NCI-H2081 treated with DMSO at 0.1 percent for 48 hours (cell line): ENCODE results near the gene AQP6.

Experiments used
- DNase-seq: peaks from one replicate; lab custom pipeline; 2025; lab: John Stamatoyannopoulos, UW

Gene AQP6, protein sequence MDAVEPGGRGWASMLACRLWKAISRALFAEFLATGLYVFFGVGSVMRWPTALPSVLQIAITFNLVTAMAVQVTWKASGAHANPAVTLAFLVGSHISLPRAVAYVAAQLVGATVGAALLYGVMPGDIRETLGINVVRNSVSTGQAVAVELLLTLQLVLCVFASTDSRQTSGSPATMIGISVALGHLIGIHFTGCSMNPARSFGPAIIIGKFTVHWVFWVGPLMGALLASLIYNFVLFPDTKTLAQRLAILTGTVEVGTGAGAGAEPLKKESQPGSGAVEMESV

DNA sequence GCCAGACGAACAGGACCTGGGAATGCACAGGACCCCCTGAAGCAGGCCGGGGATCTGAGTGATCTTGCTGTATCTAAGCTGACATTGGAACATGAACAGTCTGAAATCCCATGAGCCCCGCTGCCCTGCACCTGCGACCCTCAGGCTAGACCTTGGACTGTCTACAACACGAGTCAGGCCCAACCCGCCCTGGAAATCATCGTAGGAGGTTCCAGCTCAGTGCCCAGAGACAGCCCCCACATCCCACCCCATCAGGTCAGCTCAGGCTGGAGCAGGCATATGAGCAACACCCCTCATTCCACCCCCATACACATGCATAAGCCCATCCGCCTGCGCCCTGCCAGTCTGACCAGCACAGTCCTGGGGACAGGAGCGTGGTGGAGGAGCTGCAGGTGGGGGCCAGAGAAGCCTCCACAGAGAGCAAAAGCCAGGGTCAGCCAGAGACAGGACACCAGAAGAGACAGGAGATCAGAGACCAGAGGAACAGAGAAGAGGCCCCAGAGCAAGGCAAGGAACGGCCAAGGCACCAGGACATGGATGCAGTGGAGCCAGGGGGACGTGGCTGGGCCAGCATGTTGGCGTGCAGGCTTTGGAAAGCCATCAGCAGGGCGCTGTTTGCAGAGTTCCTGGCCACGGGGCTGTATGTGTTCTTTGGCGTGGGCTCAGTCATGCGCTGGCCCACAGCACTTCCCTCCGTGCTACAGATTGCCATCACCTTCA, at the start of gene AQP6:
Gene AQP6 (plus strand): TSS at position 307 of the 720 bp plus-strand sequence. CDS start 227 bp downstream, at position 534.
- no peak for DNase-seq

DNA sequence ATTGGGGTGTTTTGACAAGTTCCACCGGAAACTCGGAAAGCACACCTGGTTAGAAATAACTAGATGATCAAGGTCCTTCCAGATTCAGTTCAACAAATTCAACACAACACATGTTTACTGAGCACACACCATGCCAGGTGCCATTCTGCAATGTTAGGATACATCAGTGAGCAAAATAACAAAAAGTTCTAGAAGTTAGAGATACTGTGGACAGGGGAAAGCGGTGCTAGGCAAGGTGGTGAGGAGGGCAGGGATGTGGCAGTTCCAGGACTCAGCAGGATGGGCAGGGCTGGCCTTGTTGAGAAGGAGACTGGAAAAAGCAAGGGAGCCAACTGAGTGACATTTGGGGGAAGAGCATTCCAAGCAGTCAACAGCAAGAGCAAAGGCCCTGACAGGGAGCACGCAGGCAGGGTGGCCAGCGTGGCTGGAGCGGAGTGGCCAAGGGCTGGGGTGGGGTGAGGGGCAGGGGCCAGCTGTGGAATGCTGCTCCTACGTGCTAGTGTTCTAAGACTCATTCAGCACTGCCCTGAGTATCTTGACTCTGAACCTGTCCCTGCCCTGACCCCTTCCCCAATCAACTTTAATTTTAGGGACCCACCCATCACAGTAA, 49.6 kb upstream of the AQP6 start:
- DNase-seq: no peak

GRCh38 chr12:49923880-49924556, 48.7 kb upstream of the AQP6 start:
- no peak for DNase-seq

DNA sequence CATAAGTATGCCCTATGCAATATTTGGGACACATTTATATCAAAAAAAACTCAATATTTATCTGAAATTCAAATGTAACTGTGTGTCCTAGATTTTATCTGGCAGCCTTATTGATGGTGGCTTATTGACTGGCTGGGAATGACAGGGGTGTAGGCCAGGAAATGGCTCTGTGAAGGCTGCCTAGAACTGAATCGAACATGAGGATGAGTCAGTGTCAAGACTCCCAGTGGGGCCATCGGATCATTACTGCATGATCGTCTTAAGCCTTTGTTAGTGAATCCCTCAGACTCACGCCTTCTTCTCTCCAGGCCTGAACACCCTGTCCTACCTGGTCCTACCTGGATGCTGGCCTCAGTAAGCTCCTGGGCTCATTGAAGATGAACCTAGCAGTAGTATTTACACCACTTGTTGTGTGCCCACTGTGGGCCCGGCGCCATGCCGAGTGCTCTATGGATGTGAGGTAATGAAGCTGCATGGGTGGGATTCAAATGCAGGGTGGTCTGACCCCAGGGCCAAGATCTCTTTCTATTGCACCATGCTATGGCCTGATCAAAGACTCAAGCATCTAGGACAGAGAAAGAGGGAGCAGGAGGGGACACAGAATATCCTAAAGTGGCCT, 48.0 kb upstream of the AQP6 start:
- no peak for DNase-seq

- no peak for DNase-seq
Measured at GRCh38 chr12:49925433-49926204, 47.1 kb upstream of the AQP6 start.

DNA sequence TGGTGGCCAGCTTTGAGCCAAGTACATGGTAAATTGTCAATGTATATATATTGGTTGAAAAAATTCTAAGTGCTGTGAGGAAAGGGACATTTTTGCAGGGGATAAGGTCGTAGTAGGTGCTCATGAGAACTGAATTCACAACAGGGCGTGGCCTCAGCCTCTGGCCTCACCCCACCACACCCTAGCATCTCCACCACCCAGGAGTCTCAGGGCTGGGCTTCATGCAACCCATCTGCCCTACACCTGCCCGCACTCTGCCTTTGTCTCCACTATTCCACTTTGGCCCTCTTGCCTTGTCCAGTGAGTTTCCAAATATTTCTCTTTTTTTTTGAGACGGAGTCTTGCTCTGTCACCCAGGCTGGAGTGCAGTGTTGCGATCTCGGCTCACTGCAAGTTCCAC, 44.3 kb upstream of the AQP6 start:
- no peak for DNase-seq

- no peak for DNase-seq
Measured at GRCh38 chr12:49929581-49929980, 43.2 kb upstream of the AQP6 start.

DNA sequence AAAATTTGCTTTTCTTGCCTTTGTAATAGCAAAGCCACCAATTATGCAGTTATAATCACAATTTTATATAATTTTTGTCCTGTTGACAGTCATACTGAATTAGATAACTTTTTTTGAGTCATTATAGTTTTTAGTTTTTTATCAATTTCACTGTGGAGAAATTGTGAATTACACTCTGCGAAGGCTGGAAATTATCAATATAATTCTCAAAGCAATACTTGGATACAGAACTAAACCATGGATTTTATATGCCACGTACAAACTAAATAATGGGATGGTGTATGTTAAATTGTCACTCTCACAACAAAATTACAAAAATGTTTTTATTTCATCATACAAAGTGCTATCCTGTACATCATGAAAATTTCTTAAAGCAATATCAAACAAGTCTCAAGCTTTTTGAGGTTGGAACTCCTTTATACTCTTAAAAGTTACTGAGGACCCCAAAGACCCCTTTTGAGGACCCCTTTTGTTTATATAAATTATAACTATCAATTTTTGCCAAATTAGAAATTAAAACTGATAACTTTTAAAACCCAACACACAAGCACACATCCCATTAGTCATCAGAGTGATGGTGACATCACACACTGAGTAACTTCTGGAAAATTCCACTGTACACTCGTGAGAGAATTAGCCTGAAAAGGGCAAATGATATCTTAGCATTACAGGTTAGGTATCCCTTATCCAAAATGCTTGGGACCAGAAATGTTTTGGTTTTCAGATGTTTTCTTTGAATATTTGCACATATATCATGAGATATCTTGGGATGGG, 42.0 kb upstream of the AQP6 start:
- no peak for DNase-seq

- DNase-seq: no peak
Measured at GRCh38 chr12:49932023-49932422, 40.7 kb upstream of the AQP6 start.

GRCh38 chr12:49932533-49933130, 40.1 kb upstream of the AQP6 start:
- no peak for DNase-seq

GRCh38 chr12:49933796-49934195, 39.0 kb upstream of the AQP6 start:
- DNase-seq: no peak

DNA sequence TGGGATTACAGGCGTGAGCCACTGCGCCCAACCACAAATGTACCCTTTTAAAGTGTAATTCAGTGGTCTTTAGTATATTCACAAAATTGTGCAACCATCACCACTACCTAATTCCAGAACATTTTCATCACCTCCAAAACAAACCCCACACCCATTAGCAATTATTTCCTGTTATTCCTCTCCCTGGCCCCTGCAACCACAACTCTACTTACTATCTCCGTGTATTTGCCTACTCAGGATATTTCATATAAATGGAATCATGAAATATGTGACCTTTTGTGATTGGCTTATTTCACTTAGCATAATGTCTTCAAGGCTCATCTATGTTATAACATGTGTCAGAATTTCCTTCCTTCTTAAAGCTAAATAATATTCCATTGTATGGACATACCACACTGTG, 38.2 kb upstream of the AQP6 start:
- DNase-seq: no peak

- DNase-seq: no peak
Measured at GRCh38 chr12:49936925-49937324, 35.8 kb upstream of the AQP6 start.

GRCh38 chr12:49937639-49938300, 35.0 kb upstream of the AQP6 start:
- no peak for DNase-seq

- no peak for DNase-seq
Measured at GRCh38 chr12:49939307-49939706, 33.4 kb upstream of the AQP6 start.

- DNase-seq: no peak
Measured at GRCh38 chr12:49939707-49940106, 33.0 kb upstream of the AQP6 start.

DNA sequence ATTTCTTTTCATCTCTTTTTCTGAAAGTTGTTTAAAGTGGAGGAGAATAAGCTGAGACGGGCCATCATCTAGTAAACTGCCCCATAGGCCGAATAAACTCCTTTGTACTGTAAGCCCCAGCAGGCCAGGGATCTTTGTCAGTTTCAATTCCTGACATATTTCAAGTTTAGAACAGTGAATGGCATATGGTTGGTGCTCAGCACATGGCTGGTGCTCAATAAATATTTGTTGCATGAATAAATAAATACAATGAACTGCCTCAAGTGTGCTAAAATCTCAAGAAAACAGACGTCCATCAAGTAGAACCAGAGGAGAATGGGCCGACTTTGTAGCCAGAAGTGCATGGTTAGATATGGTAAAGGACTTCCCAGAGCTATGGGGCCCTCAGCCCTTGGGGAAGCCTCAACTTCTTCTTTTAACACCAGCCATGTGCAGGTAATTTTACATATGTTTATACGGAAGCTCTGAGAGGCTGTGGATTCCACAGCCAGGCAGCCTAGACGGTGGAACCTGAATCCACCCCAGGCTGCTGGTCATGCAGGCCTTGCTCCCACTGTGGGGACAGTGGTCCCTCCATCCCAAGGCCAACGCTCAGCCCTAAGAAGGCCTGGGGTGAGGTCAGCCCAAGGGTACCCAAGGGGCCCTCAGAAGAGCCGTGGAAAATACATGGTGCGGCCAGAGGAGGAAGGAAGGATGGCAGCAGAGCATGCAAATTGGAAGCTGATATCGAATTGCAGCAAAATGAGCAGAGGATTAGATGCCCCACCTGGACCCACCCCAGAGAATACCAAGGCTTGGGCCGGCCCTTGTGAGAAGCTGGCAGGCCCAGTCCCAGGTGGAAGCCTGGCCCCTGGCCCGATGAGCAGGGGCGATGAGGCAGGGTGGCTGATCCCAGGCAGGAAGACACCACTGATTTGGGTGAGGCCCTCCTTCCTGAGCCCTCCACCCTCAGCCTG, 30.9 kb upstream of the AQP6 start:
- DNase-seq: no peak

DNA sequence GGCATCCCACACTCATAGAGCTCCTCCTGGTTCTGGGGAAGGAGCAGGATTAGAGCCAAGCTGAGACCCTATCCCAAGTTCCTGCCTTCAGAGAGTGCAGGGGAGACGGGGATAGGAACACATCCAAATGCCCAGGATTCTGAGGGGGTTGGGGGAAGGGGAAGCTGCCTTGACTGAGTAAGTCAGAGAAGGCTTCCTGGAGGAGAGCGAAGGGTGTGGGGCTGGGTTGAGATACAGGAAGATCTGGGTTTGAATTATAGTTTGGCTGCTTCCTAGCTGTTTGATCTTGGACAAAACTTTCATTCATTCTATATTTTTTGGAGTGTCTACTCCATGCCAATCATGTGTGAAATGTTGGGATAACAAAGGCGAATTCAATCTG, 30.2 kb upstream of the AQP6 start:
- no peak for DNase-seq
